HG03378 (cell line): ENCODE results near the gene BDNF.

Experiments used
- ATAC-seq: cut with Tn5 transposase; IDR thresholded peaks from one replicate; pipeline ENCODE4 v1.9.1; 2021; ENCODE audit warnings: mild to moderate bottlenecking, moderate library complexity; ENCODE audit not compliant: unreplicated experiment

BDNF gene

GRCh38 chr11:27626938-27627586 is 73.2 kb downstream of the BDNF start:
- ATAC-seq: no peak

- ATAC-seq: no peak
These were observed 73.9 kb downstream of the BDNF start for GRCh38 chr11:27626269-27626937.

- no peak for ATAC-seq
These were observed 74.8 kb downstream of the BDNF start for GRCh38 chr11:27625347-27625912.

GRCh38 chr11:27623945-27624523 is 76.2 kb downstream of the BDNF start:
- no peak for ATAC-seq

- ATAC-seq: no peak
These were observed 77.5 kb downstream of the BDNF start for GRCh38 chr11:27622541-27623300.

GRCh38 chr11:27621405-27622161 is 78.7 kb downstream of the BDNF start:
- no peak for ATAC-seq

- no peak for ATAC-seq
These were observed 80.4 kb downstream of the BDNF start for GRCh38 chr11:27619763-27620335.

GRCh38 chr11:27619039-27619574 is 81.1 kb downstream of the BDNF start:
- no peak for ATAC-seq

GRCh38 chr11:27618281-27618915 is 81.9 kb downstream of the BDNF start:
- no peak for ATAC-seq

GRCh38 chr11:27616711-27617110 is 83.5 kb downstream of the BDNF start:
- ATAC-seq: no peak

- ATAC-seq: no peak
These were observed 84.4 kb downstream of the BDNF start for GRCh38 chr11:27615833-27616232.

- no peak for ATAC-seq
These were observed 86.2 kb downstream of the BDNF start for GRCh38 chr11:27614092-27614491.

- no peak for ATAC-seq
These were observed 87.0 kb downstream of the BDNF start for GRCh38 chr11:27612932-27613880.

- ATAC-seq: no peak
These were observed 88.3 kb downstream of the BDNF start for GRCh38 chr11:27611947-27612455.

GRCh38 chr11:27611390-27611789 is 88.9 kb downstream of the BDNF start:
- no peak for ATAC-seq

- no peak for ATAC-seq
These were observed 89.3 kb downstream of the BDNF start for GRCh38 chr11:27610946-27611345.

GRCh38 chr11:27610280-27610679 is 90.0 kb downstream of the BDNF start:
- no peak for ATAC-seq

- no peak for ATAC-seq
These were observed 91.3 kb downstream of the BDNF start for GRCh38 chr11:27608951-27609350.
